Neural cell (in vitro differentiated cells): ENCODE results near the gene PFDN2. TPM values are rescaled to one million over a fixed set of nuclear protein-coding genes. Genes with fewer than 3 reads are reported as not detected.

ENCODE experiments used
- H2AFZ ChIP-seq: fragments of 200-600, 300-800 bp; sonication (generic), shearing (Covaris generic); 2 replicates; pipeline ENCODE4 v1.6.0; 2014; ENCODE audit warnings: low read depth, mild to moderate bottlenecking, antibody characterized with exemption, low read length, moderate library complexity
- H3F3A ChIP-seq: fragments of 200-600 bp; shearing (Covaris generic); 2 replicates; pipeline ENCODE4 v1.6.1; 2016; ENCODE audit warnings: mild to moderate bottlenecking, moderate library complexity, mixed read lengths, antibody characterized with exemption, low read length; ENCODE audit not compliant: insufficient read depth, poor library complexity, severe bottlenecking
- H3K27ac ChIP-seq: fragments of 200-600, 300-800 bp; sonication (generic), shearing (Covaris generic); 2 replicates; pipeline ENCODE4 v1.5.1; 2014; ENCODE audit warnings: mild to moderate bottlenecking, low read length, moderate library complexity
- H3K27me3 ChIP-seq: fragments of 300-800, 200-600 bp; sonication (generic), shearing (Covaris generic); 2 replicates; pipeline ENCODE4 v1.6.0; 2014; ENCODE audit warnings: mild to moderate bottlenecking, low read depth, low read length, moderate library complexity; ENCODE audit not compliant: insufficient read depth
- H3K36me3 ChIP-seq: fragments of 300-800, 200-600 bp; sonication (generic), shearing (Covaris generic); 2 replicates; pipeline ENCODE4 v1.5.1; 2014; ENCODE audit warnings: mild to moderate bottlenecking, antibody characterized with exemption, low read length, moderate library complexity; ENCODE audit not compliant: insufficient read depth
- H3K4me2 ChIP-seq: fragments of 300-800, 200-600 bp; sonication (generic), shearing (Covaris generic); 2 replicates; pipeline ENCODE4 v1.6.0; 2014; ENCODE audit warnings: mild to moderate bottlenecking, low read length
- H3K4me3 ChIP-seq: fragments of 300-800, 200-600 bp; sonication (generic), shearing (Covaris generic); 2 replicates; pipeline ENCODE4 v1.5.1; 2014; ENCODE audit warnings: mild to moderate bottlenecking, low read length, moderate library complexity
- H3K79me2 ChIP-seq: fragments of 200-600 bp; shearing (Covaris generic); replicated peaks from 2 replicates; pipeline ENCODE4 v1.6.0; 2014; ENCODE audit warnings: mild to moderate bottlenecking, low read length, moderate library complexity; ENCODE audit not compliant: insufficient read depth
- H3K9ac ChIP-seq: fragments of 300-800, 200-600 bp; sonication (generic), shearing (Covaris generic); 2 replicates; pipeline ENCODE4 v1.6.1; 2016; ENCODE audit warnings: mild to moderate bottlenecking, low read length, mixed read lengths
- H3K9me2 ChIP-seq: fragments of 200-600 bp; shearing (Covaris generic); 2 replicates; pipeline ENCODE4 v1.6.1; 2016; ENCODE audit warnings: mild to moderate bottlenecking, low read length, mixed read lengths; ENCODE audit not compliant: insufficient read depth
- H3K9me3 ChIP-seq: fragments of 200-600, 300-800 bp; sonication (generic), shearing (Covaris generic); 2 replicates; pipeline ENCODE4 v1.6.1; 2016; ENCODE audit warnings: mild to moderate bottlenecking, mixed run types, low read length, moderate library complexity, mixed read lengths
- H4K20me1 ChIP-seq: fragments of 200-600 bp; shearing (Covaris generic); 2 replicates; pipeline ENCODE4 v1.6.1; 2016; ENCODE audit warnings: mild to moderate bottlenecking, mixed run types; ENCODE audit not compliant: insufficient read depth
- EP300 ChIP-seq: fragments of 450-650 bp; conservative IDR thresholded peaks from 2 replicates; pipeline ENCODE4 v1.6.1; 2014; ENCODE audit warnings: antibody characterized with exemption, mild to moderate bottlenecking, moderate library complexity; ENCODE audit not compliant: poor library complexity, severe bottlenecking
- EZH2 ChIP-seq: fragments of 200-600, 300-800 bp; shearing (Covaris generic), sonication (generic); IDR thresholded peaks from 2 replicates; pipeline ENCODE4 v1.6.1; 2014; ENCODE audit warnings: antibody characterized with exemption, low read length, borderline replicate concordance, mild to moderate bottlenecking; ENCODE audit not compliant: insufficient read depth, poor library complexity, severe bottlenecking
- MXI1 ChIP-seq: fragments of 450-650 bp; conservative IDR thresholded peaks from 2 replicates; pipeline ENCODE4 v1.6.1; 2014; ENCODE audit warnings: antibody characterized with exemption, mild to moderate bottlenecking; ENCODE audit not compliant: poor library complexity, severe bottlenecking
- POLR2AphosphoS5 ChIP-seq: IDR thresholded peaks from 2 replicates; pipeline ENCODE4 v1.6.1; 2012
- RAD21 ChIP-seq: fragments of 450-650 bp; conservative IDR thresholded peaks from 2 replicates; pipeline ENCODE4 v1.6.1; 2014; ENCODE audit warnings: antibody characterized with exemption, mild to moderate bottlenecking, moderate library complexity
- SMC3 ChIP-seq: fragments of 450-650 bp; conservative IDR thresholded peaks from 2 replicates; pipeline ENCODE4 v1.6.1; 2014; ENCODE audit warnings: antibody characterized with exemption, mild to moderate bottlenecking, moderate library complexity; ENCODE audit not compliant: poor library complexity
- TAF1 ChIP-seq: IDR thresholded peaks from 2 replicates; pipeline ENCODE4 v1.6.1; 2012; ENCODE audit warnings: low read depth
- polyA minus RNA-seq: library from RNA; depleted of rRNA, polyadenylated mRNA; stranded (reverse); fragments of >200 nt; gene quantifications from 2 replicates; pipeline ENCODE4 v1.2.3, GENCODE V29; 2014
- polyA plus RNA-seq: library from polyadenylated mRNA; depleted of rRNA; stranded (reverse); fragments of >200 nt; gene quantifications from 2 replicates; pipeline ENCODE4 v1.2.3, GENCODE V29; 2014
- TF ChIP-seq, protein P1 (sequence below): IDR thresholded peaks from 2 replicates; pipeline ENCODE4 v1.6.1; 2012; ENCODE audit warnings: borderline replicate concordance
- TF ChIP-seq, protein P2 (sequence below): fragments of 450-650 bp; IDR thresholded peaks from 2 replicates; pipeline ENCODE4 v1.5.1; 2014; ENCODE audit warnings: antibody characterized with exemption, mild to moderate bottlenecking, moderate library complexity; ENCODE audit not compliant: poor library complexity, severe bottlenecking

PFDN2 gene, protein sequence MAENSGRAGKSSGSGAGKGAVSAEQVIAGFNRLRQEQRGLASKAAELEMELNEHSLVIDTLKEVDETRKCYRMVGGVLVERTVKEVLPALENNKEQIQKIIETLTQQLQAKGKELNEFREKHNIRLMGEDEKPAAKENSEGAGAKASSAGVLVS
- polyA plus RNA-seq, result 161 and 193 TPM in 2 replicates
- 59.0 and 62.6 TPM in 2 replicates for polyA minus RNA-seq

DNA sequence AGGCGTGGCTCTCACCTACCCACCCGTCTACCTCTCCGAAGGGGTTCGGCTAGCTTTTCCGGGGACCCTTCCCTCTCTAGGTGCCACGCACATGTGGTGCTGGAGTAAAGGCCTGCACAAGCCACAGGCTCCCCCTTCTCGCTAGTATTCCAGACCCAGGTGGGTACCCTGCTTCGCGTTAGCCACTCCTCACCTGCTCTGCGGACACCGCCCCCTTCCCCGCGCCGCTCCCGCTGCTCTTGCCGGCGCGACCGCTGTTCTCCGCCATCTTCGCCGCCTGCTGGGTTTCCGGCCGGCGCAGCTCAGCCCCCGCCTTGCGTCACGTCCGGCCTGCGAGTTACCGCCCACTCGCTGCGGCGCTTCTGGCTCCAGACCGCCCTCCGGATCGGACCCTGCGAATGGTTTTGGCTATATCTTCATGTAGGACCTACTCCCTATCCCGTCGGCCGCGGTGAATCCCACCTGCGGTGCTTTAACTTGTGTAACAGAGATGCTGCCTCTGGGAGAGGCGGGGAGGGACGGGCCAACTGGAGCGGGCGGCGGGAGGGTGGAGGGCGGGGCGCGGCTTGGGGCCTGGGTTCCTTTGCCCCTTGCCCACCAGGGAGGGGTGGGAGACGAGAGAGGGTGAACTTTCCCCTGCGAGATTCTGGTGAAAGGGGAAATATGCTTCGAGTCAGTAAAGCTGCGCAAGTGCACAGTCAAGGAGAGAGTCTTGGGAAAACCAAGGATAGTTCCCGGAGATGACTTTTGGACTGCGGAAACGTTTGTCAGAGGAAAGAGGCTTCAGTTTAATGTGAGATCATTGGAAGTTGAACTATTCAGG, at the start of gene PFDN2, which contains the start of gene NIT1:
PFDN2 (minus strand) TSS at position 279 of the 823 bp plus-strand sequence; CDS start at position 268, 11 bp downstream.
NIT1 (plus strand) TSS at position 347 of the 823 bp plus-strand sequence; CDS start at position 419, 72 bp downstream.
- TF ChIP-seq EZH2 (no peak), EP300 (peak; percentile 58), MXI1 (peak; percentile 98), RAD21 (peak; percentile 40), TAF1 (peak; percentile 97), POLR2AphosphoS5 (peak; percentile 98), SMC3 (peak; percentile 50)
- TF ChIP-seq, protein P1, sequence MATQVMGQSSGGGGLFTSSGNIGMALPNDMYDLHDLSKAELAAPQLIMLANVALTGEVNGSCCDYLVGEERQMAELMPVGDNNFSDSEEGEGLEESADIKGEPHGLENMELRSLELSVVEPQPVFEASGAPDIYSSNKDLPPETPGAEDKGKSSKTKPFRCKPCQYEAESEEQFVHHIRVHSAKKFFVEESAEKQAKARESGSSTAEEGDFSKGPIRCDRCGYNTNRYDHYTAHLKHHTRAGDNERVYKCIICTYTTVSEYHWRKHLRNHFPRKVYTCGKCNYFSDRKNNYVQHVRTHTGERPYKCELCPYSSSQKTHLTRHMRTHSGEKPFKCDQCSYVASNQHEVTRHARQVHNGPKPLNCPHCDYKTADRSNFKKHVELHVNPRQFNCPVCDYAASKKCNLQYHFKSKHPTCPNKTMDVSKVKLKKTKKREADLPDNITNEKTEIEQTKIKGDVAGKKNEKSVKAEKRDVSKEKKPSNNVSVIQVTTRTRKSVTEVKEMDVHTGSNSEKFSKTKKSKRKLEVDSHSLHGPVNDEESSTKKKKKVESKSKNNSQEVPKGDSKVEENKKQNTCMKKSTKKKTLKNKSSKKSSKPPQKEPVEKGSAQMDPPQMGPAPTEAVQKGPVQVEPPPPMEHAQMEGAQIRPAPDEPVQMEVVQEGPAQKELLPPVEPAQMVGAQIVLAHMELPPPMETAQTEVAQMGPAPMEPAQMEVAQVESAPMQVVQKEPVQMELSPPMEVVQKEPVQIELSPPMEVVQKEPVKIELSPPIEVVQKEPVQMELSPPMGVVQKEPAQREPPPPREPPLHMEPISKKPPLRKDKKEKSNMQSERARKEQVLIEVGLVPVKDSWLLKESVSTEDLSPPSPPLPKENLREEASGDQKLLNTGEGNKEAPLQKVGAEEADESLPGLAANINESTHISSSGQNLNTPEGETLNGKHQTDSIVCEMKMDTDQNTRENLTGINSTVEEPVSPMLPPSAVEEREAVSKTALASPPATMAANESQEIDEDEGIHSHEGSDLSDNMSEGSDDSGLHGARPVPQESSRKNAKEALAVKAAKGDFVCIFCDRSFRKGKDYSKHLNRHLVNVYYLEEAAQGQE, result peak; percentile 93
- TF ChIP-seq, protein P2, sequence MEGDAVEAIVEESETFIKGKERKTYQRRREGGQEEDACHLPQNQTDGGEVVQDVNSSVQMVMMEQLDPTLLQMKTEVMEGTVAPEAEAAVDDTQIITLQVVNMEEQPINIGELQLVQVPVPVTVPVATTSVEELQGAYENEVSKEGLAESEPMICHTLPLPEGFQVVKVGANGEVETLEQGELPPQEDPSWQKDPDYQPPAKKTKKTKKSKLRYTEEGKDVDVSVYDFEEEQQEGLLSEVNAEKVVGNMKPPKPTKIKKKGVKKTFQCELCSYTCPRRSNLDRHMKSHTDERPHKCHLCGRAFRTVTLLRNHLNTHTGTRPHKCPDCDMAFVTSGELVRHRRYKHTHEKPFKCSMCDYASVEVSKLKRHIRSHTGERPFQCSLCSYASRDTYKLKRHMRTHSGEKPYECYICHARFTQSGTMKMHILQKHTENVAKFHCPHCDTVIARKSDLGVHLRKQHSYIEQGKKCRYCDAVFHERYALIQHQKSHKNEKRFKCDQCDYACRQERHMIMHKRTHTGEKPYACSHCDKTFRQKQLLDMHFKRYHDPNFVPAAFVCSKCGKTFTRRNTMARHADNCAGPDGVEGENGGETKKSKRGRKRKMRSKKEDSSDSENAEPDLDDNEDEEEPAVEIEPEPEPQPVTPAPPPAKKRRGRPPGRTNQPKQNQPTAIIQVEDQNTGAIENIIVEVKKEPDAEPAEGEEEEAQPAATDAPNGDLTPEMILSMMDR, result no peak
- Histone ChIP-seq H3K4me3 (peak within 1 kb of the TSS; percentile 99), H4K20me1 (no peaks in the 10 kb centered on the region), H3K27ac (peak within 1 kb of the TSS; percentile 98), H2AFZ (peak within 1 kb of the TSS; percentile 99), H3K36me3 (no peaks in the 10 kb centered on the region), H3K9me3 (no peaks in the 10 kb centered on the region), H3F3A (no peaks in the 10 kb centered on the region), H3K9ac (peak within 1 kb of the TSS; percentile 95), H3K9me2 (no peaks in the 10 kb centered on the region), H3K79me2 (peaks cover 45% of the 10 kb centered on the region), H3K27me3 (no peaks in the 10 kb centered on the region), H3K4me2 (peak within 1 kb of the TSS; percentile 97)

DNA sequence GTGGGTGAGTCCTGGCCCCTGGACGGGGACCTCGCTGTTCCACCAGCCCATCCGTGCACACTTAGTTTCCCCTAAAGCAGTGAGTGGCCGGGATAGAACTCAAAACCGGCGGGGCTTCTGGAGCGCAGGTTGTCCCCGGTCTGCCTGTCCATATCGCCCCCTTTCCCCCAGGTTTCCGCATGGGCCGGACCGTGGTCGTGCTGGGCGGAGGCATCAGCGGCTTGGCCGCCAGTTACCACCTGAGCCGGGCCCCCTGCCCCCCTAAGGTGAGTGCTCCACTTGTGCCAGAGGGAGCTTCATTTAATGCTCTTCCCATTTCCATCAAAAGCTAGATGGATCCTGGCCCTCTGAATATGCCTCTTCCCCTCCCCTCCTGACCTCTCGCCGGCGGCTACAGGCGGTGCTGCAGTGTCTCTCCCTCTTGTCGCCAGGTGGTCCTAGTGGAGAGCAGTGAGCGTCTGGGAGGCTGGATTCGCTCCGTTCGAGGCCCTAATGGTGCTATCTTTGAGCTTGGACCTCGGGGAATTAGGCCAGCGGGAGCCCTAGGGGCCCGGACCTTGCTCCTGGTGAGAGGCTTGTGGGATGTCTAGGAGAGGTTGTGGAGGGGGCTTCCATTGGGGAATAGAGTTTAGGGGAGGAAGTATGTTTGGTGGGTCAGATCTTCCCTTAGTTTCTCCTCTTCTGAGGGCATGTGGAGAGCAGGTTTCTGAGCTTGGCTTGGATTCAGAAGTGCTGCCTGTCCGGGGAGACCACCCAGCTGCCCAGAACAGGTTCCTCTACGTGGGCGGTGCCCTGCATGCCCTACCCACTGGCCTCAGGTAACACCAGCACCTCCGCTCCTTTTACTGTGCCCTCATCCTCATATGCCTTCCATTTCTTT, 49.1 kb upstream of the PFDN2 start:
- peak overlapping the region; percentile 96 for H3K4me3 ChIP-seq
- H3K27me3 ChIP-seq, result no peaks in the 10 kb centered on the region
- H4K20me1 ChIP-seq, result no peaks in the 10 kb centered on the region
- no peaks in the 10 kb centered on the region for H3K36me3 ChIP-seq
- H3K79me2 ChIP-seq, result no peaks in the 10 kb centered on the region
- H3F3A ChIP-seq, result no peaks in the 10 kb centered on the region
- peak overlapping the region; percentile 79 for H3K9ac ChIP-seq
- H3K9me2 ChIP-seq, result no peaks in the 10 kb centered on the region
- H3K9me3 ChIP-seq, result no peaks in the 10 kb centered on the region
- TF ChIP-seq, protein P2, result no peak
- TF ChIP-seq EP300 (no peak), SMC3 (no peak), RAD21 (no peak)
- peak overlapping the region; percentile 67 for H2AFZ ChIP-seq
- H3K4me2 ChIP-seq, result peak overlapping the region; percentile 82
- H3K27ac ChIP-seq, result peak overlapping the region; percentile 84
